Upper lobe of left lung (tissue), 4 donors: ENCODE results near the gene ZCWPW2.

Experiments used
- EP300 ChIP-seq, 4 donors: sonication (generic); formaldehyde crosslinking; IDR thresholded peaks; one replicate each; pipeline ENCODE4 v1.5.1; 2017; ENCODE audit warnings: antibody characterized with exemption in 4 of 4, control low read depth in 2 of 4
- POLR2A ChIP-seq, 4 donors: fragments of 450-650 bp; IDR thresholded peaks; one replicate each; pipeline ENCODE4 v1.5.1; 2016 to 2017; ENCODE audit warnings: antibody characterized with exemption in 4 of 4, mild to moderate bottlenecking in 2 of 4
- POLR2AphosphoS5 ChIP-seq, 2 donors: sonication (generic); formaldehyde crosslinking; IDR thresholded peaks; one replicate each; pipeline ENCODE4 v1.5.1; 2017; ENCODE audit warnings: antibody characterized with exemption in 2 of 2
- TF ChIP-seq, protein P1 (sequence below), 6 experiments: fragments of 450-650 bp in 4 of 6; fragments of 200-600 bp in 2 of 6; sonication (generic) in 2 of 6; IDR thresholded peaks; one replicate each; pipeline ENCODE4 v1.5.1; 2016 to 2019; ENCODE audit warnings: antibody characterized with exemption in 6 of 6

DNA sequence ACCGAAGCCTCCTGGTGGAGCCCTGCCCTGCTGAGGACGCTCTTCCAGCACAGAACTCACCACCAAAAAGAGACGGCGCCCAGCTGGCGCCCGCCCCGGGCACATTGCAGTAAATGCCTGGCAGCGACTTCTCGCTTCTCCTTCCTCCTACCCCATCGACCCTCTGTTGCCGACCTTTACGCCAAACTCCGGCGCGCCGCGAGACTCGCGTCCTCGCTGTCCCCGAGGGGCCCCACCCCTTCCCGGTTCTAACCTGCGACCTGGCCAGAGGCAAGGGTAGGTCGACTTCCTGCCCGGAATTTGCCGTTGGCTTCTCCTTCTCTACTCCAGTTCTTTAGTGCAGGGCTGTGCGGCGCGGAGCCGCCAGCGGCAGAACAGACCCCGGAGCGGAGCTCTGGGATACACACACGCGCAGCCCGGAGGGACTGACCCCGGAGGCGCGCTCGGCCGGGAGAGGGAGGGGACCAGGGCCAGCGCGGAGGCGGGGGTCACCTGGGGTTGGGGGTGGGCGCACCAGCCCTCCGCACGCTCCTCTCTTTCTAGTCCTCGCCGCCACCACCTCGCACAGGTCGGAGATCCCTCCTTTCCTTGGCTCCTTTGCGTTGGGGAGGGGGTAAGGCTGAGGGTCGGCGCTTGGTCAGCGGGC is 226.7 kb downstream of the ZCWPW2 start:
- TF ChIP-seq, protein P1, sequence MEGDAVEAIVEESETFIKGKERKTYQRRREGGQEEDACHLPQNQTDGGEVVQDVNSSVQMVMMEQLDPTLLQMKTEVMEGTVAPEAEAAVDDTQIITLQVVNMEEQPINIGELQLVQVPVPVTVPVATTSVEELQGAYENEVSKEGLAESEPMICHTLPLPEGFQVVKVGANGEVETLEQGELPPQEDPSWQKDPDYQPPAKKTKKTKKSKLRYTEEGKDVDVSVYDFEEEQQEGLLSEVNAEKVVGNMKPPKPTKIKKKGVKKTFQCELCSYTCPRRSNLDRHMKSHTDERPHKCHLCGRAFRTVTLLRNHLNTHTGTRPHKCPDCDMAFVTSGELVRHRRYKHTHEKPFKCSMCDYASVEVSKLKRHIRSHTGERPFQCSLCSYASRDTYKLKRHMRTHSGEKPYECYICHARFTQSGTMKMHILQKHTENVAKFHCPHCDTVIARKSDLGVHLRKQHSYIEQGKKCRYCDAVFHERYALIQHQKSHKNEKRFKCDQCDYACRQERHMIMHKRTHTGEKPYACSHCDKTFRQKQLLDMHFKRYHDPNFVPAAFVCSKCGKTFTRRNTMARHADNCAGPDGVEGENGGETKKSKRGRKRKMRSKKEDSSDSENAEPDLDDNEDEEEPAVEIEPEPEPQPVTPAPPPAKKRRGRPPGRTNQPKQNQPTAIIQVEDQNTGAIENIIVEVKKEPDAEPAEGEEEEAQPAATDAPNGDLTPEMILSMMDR (IDR thresholded peaks at IDR 0.05): no peak
- TF ChIP-seq POLR2A (IDR thresholded peaks at IDR 0.05) (no peak), POLR2AphosphoS5 (IDR thresholded peaks at IDR 0.05) (no peak), EP300 (IDR thresholded peaks at IDR 0.05) (no peak)
